Peyer's patch (tissue), 4 donors: ENCODE data around the gene NKAIN2.

Source experiments
- POLR2A ChIP-seq, 2 donors: fragments of 450-650 bp; IDR thresholded peaks; one replicate each; pipeline ENCODE4 v1.5.1; 2017; ENCODE audit warnings: antibody characterized with exemption in 2 of 2, mild to moderate bottlenecking in 2 of 2, moderate library complexity in 2 of 2
- TF ChIP-seq, protein P1 (sequence below), 6 experiments: fragments of 450-650 bp in 4 of 6; fragments of 200-600 bp in 2 of 6; sonication (generic) in 1 of 6; IDR thresholded peaks; one replicate each; pipeline ENCODE4 v1.5.1; 2017 to 2019; ENCODE audit warnings: antibody characterized with exemption in 6 of 6, mild to moderate bottlenecking in 3 of 6, moderate library complexity in 1 of 6

DNA sequence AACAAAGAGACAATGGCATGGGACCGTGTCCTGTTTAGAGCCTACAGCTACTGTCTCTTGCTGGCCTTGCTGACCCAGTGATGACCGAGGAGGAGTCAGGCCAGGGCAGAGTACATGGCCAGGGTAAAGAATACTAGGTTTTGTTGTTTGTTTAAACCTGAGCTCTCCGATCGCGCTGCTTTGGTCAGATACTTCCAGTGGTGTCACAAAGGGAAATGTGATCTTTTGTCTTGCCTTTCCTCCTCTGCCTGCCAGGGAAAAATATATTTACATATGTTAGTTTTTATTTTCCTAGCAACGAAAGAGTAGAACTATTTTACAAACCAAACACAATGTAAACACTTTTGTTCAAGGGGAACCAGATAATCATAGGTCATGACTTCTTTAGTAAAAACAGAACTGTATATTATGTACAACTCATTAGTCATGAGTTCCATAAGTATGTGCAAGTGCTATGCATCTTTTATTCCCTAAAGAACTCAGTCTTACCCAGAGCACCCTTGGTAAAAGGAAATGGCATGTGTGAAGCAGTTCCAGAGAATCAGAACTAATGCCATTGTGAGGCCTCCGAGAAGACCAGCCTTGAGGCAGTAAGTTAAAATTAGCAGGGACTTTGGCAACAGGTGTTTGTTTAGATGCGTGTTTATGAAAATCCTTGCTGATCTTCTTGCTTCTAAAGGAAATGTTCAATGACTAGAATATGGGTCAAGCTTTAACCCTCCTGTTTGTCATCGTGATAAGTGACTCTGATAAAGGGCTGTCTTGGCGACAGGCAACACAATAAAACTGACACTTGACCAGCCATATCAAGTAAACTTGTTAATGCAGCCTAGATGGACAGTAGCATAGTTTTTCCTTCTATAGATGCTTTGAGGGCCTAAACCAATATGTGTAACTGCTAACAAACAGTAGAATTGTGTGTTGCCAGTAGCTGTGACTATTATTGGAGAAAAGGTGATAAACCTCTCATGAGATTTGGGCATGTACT, 204.6 kb downstream of the NKAIN2 start:
- TF ChIP-seq, protein P1, sequence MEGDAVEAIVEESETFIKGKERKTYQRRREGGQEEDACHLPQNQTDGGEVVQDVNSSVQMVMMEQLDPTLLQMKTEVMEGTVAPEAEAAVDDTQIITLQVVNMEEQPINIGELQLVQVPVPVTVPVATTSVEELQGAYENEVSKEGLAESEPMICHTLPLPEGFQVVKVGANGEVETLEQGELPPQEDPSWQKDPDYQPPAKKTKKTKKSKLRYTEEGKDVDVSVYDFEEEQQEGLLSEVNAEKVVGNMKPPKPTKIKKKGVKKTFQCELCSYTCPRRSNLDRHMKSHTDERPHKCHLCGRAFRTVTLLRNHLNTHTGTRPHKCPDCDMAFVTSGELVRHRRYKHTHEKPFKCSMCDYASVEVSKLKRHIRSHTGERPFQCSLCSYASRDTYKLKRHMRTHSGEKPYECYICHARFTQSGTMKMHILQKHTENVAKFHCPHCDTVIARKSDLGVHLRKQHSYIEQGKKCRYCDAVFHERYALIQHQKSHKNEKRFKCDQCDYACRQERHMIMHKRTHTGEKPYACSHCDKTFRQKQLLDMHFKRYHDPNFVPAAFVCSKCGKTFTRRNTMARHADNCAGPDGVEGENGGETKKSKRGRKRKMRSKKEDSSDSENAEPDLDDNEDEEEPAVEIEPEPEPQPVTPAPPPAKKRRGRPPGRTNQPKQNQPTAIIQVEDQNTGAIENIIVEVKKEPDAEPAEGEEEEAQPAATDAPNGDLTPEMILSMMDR (IDR thresholded peaks at IDR 0.05), result no peak
- TF ChIP-seq POLR2A (IDR thresholded peaks at IDR 0.05), result no peak
